GM18873 (cell line): ENCODE data around the gene GRK4.
"Not testable (repeated sequence)": the region's sequence is repeated elsewhere in the genome, so short reads cannot be mapped to it uniquely, and the experiment has no call there.

Source experiments
- ATAC-seq: cut with Tn5 transposase; IDR thresholded peaks from one replicate; pipeline ENCODE4 v1.9.1; 2021; ENCODE audit warnings: mild to moderate bottlenecking, moderate library complexity, moderate number of reproducible peaks; ENCODE audit not compliant: unreplicated experiment, low FRiP score

The GRK4 gene

DNA sequence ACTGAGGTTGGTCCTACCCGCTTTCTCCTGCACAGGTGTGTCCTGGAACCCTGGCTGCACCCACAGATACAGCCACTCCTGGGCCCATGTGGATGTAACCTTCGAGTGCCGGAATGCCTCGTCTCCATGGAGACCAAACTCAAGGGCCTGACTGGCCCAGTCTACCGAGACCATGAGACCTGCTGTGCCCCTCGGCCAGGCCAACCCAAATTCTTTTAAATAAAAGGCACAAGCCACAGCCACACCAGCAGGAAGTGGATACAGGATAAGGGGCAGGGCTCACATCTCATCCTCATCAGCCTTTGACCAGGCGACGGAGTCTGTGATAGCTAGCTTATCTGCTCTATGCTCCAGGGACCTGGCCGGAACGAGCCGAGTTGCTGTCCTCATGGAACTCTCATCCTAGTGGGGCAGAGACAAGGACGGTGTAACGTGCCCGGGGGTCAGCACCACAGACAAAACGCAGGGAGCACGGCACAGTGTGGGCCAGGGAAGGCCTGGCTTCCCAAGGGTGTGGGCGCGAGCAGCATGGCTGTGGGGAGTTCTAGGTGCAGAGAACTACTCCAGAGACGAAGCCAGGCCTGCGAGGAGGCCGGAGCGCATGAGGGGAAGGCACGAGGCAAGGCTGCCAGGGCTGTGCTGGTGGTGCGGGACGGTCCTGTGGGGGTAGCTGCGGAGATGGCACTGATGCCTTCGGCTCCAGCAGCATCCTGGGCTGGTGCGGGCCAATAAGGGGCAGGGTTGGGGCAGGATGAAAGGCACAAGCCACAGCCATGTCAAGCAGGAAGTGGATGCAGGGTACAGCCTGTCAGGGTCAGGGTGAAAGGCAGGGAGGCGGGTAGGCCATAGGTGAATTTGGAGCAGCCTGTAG, 22.9 kb upstream of the GRK4 start:
- ATAC-seq = no peak

DNA sequence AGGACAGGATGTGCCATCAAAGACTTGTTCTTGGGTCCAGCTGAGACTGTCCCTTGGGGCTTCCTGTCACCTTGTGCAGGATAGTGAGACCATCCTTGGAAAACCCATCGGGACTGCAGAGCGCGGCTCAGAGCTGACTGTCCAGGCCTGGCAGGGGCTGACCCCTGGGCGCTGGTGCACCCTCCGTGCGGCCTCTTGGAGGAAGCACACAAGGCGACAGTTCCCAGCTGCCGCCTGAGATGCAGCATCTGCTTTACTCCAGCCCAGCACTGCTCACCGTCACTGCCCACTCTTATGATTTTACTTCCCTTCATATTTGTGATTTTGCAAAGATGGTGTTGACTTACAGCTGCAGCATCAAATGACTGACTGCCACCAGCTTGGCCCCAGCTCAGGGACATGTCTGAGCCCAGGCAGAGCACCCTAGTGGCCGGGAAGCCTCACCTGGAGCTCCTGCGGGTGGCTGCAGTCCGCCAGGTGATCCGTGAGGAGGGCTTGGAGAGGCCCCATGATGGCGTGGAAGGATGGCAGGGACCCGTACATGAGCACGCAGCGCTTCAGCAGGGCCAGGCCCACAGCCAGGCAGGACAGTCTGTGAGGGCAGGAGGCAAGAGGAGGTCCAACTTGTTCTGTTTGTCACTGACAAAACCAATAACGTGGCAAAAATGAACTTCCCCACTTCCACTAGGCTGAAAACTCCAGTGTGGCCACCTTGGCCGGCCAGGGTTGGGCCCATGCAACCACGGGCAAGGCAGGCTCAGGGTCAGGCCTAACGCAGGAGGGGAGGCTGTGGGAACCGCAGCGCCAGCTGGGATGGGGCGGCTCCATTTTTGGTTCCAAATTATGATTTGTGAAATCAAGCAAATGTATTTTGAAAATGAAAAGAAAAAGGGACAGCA, 22.0 kb upstream of the GRK4 start:
- no peak for ATAC-seq

DNA sequence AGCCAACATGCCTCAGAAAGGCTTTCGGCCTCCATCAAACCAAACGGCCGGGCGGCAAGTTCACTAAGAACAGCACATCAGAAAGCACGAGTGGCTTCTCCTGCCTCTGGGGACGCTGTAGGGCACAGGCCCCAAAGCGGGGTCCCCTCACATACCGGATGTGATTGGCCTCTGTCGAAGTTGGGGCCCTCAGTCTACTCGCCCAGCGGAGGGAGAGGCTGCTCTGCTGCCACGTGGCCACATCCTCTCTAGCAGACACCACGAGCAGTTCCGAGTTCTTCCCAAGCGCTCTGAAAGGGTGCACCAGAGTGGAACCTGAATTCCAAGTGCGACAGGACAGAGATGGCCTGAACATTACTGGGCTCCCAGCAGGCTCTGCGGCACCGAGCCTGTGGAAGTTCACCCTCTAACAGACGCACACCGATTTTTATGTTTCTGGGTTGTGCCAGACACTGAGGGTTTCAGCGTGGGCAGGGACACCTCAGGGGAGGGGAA, 21.3 kb upstream of the GRK4 start:
- no peak for ATAC-seq

DNA sequence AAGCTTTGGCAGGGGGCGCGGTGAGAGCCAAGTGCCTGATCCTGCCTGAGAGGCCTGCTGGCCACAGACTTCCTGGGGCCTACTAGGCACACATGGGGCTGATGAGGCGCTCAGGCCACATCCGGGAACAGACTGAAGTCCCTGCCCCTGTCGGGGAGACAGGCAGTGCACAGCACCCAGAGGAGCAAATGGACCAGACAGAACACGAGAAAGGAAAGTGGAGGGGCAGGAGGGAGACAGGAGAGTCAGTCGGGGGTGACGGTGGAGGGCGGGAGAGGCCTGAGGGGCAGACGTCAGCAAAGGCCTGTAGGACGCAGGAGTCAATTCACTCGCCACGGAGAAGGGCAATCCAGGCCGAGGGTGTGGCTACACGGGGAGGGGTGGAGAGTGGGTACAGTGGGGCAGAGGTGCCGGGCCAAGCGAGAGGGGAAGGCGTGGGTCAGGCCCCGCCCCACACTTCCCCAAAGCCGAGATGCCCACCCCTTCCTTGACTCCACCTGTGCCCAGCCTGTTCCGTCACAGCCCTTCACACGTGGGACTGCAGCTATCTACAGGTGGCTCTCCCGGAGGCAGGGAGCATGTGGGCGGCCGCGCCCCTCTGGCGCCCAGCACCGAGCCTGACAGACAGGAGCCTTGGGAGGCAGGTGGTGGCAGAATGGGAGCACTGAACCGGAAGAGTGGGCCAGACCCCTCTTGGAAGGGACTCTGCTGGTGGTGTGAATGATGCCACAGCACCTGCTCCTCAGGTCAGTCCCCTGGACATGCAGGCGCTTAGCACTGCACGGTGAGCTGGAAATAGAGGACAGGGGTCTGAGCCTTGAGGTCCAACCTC, 20.6 kb upstream of the GRK4 start:
- no peak for ATAC-seq

DNA sequence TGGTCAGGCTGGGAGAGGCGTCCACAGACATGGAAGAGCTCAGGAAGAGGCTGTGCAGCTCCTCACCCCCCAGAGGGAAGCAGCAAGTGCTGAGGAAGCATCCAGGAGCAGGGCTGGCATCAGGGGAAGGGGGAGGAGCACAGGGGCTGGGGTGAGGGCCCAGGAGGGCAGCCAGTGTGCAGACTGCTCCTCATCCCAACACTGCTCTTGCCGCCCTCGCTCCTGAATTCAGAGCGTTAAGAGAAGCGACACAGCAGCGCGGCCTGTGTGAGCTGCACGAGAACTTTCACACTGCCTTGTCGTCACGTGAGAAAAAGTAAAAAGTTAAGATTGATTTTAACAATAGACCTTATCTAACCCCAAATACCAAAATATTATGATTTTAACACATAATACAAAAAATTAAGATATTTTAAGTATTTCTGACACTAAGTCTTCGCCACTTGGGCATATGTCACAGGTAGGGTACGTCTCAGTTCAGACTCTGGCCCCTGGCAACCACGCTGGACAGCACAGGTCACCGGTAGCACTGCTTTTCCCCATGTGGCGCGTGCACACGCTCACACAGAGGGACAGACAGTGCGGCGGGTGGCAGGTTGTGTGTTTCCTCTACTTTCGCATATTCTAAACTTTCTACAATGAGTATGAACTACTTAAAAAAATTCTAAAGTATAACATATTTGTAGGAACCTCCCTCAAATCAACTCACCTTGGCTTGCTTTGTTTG, 19.8 kb upstream of the GRK4 start:
- ATAC-seq = no peak

DNA sequence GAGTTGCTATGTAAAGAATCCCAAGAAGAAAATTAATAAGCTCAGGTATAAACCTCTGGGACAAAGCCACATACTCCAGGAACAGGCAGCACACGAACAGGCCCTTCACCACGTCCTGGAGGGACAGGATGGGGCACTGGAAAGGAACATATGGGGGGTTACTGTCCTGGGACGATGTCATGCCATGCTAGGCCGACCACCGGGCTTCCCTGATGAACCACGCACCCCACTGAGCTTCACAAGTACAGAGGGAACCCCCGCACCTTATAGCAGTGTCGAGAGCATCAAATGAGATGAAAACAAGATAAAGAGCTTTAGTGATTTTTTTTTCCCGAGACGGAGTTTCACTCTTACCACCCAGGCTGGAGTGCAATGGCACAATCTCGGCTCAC, 19.3 kb upstream of the GRK4 start:
- ATAC-seq = no peak

DNA sequence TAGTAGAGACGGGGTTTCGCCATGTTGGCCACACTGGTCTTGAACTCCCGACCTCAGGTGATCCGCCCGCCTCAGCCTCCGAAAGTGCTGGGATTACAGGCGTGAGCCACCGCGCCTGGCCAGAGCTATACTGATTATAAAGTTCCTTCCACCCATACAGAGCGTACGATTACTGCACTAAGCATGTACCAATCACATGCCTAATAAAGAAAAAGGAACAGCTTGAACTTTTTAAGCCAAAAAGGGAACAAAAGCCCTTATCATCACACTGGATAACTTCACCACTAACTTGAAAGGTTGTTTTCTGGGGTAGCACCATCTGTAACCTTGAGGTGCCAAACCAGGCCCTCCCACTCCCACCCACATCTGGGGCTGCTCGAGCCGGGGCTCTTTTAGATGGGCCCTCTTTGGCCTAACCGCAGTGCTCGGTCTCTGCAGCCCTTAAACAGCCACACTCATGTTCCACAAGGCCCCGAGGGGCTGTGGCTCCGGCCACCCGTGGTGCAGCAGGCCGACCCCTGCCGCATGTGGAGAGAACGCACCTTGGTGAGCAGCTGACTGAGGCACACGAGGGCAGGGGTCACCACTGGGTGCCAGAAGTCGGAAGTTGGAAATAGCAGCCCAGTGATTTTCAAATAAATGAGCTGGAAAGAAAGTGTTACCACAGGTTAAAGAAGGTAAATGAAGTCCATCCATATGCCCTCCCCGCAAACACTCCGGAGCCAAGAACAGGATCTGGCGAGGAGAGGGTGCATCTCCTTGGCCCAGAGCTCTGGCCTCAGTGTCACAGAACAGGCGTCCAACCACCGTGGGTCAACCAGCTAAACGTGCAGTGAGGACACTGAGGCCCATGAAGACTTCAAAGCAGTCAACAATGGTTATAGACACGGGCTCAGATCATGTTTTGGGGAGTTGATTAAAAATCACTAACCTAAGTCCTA, 18.5 kb upstream of the GRK4 start:
- ATAC-seq = no peak

DNA sequence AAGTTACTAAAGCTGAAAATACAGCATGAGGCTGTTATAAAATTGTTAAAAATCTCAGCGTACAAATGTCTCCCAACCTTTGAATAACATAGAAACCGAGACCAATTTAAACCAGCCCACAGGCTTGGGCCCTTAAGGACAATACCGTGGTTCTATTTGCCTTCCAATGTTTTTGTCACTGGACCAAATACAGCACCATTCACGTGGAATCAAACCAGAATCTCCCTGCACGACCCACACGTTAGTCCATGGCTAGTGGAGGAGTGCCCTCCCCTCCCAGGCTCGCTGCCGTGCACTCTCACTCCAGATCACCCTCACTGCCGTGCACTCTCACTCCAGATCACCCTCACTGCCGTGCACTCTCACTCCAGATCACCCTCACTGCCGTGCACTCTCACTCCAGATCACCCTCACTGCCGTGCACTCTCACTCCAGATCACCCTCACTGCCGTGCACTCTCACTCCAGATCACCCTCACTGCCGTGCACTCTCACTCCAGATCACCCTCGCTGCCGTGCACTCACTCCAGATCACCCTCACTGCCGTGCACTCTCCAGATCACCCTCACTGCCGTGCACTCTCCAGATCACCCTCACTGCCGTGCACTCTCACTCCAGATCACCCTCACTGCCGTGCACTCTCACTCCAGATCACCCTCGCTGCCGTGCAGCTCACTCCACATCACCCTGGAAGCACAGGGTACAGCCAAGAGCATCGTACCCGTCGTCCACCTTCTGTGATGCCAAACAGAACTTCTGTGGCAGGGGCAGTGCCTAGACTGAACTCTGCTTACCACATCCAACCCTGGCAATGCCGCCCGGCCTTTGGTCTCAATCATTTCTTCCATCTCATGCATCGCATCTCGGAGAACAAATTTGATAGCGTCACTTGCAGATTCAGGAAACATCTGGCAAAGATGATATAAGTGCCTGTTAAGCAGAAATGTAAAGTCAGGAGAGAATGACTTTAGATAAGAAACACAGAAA, 17.5 kb upstream of the GRK4 start:
- ATAC-seq = not testable (repeated sequence)

DNA sequence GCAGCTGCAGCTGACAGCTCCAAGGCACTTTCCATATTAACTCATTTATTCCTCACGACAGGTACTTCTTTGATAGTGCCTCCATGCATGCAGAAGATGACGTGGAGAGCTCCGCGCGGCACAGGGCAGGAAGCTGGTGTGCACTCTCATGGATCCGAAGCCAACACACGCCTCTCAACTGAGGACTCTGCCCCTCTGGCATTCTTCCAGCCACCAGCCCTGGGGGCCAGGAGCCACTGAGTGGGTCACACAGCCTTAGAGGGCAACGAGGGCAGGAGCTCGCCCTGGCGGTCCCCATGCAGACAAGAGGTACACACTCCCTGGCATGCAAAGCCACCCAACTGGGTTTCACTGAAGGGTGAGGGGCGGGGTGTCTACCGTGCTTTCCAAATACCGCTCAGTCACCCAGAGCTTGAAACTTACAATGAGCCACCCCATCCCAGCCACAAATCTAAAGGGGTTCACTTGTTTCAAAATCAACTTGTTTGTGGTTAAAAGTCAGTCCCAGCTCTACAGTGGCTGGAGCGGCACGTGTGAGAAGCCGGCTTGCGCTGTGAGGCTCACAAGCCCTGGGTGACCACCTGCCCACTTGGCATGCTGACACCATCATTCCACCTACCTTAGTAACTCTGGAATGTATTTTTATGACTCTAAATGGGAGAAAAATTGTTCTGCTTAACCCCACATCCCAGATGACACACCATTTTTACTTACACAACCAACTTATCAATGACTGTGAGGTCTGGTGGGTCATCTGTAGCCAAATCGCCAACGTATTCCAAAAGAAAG, 16.4 kb upstream of the GRK4 start:
- no peak for ATAC-seq

DNA sequence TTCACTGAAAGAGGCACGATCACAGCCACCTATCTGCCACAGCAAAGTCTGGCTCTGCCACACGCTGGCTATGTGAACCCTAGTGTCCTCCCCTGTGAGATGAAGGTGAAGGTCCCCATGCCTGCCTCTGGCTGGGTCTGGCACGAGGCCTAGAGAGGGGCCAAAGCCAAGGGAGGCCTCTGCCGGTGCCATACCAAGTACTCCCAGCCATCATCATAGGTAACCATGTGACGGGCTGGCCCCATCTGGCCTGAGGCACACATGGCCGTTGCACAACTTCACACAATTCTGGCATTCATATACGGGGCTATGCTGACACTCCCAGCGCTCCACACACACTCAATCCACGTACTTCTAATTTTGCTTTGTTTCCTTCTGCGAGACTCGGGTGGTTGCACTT, 15.4 kb upstream of the GRK4 start:
- ATAC-seq = no peak

DNA sequence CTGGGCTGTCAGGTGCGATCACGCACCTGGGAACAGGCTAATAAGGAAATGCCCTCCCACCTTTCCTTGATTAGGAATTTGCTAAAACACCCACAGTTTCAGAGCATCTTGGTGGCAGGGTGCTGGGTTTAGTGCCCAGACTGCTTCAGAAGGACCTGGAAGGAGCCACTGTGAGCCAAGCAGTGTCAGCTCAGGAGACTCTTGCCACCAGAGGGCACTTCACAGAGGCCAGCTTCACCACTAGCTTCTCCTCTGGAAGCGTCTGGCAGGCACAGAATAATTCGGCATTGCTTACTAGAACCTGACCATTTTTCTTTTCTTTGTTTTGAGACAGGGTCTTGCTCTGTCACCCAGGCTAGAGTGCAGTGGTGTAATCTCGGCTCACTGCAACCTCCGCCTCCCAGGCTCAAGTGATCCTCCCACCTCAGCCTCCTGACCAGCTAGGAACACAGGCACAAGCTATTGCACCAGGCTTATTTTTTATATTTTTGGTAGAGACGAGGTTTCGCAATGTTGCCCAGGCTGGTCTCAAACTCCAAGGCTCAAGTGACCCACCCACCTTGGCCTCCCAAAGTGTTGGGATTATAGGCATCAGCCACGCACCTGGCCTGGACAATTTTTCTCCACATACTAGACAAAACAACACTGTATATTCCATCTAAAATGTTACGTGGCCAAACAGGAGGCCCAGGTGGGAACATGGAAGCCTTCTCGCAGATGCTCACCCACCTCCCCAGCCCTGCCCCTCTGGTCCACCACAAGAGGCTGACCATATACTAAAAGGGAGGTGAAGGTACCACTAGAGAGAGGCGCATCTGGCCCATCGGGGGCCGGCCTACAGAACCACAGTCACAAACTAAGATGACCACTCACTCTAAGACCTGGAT, 14.2 kb upstream of the GRK4 start:
- ATAC-seq = no peak

DNA sequence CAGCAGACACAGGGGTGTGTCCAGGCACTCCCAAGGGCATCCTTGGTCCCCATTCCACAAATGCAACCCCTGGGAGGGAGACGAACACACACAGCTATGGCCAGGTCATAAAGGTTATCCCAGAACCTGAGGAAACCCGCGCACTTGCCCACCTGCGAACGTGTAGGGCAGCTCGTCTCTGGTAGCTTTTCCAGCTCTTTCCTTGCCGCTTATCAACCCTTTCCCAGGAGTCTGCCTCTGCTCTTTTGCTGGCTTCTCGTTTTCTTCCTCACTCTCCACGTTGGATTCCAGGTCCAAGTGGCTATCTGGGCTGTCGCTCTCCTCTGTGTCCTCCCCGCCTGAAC, 13.6 kb upstream of the GRK4 start:
- ATAC-seq = no peak

DNA sequence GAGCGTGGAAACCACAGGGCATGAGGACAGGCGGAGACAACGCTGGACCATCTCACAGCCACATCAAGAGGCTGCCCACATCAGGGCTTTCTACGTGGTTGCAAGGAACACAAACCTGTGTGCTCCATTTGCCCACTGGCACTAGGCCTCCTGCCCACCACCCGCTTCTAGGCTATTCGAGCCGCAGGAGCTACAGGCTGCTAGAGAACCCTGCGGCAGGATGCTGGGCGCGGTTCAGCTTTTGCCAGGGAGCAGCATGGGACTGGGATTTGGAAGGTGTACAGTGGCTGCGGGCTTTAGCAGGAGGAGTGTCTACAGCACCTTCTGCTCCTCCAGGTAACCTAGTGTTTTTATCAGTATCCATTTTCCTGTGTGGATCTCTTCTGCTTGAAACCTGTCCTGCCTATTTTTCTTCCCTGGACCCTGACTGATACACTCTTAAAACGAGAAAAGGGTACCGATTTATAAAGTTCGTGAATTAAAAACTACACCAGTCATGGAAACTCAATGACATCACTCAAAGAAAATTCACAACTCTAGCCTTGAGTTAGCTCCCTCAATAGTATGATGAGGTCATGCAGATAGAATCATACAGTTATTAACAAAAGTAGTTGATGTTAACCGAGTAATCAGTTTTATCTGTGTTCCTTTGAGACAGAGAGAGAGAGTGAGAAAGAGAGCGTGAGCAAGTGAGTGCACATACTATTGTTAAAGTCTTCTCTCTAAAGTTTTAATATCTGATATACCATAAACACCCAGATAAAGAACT, 13.0 kb upstream of the GRK4 start:
- no peak for ATAC-seq

DNA sequence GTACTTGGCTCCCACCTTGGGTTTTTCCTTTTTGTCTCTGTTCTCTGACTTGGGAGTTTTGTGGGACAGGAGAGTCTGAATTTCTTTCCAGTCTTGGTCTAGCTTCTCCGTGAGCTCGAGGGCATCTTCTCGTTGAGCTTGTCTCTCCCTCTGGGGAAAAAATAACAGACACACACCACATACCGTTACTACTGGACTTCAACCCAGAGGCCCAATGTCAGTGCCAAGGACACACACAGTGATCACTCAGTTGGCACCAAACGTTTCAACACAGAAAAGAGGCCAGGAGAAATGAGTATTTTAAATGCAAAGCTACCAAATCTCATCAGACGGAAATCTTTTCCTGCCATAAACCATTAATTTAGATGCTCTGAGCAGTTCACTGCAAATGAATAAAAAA, 9.9 kb upstream of the GRK4 start:
- no peak for ATAC-seq
